Muscle of leg (tissue), 16 donors: ENCODE data around the gene RDH8. TPM values are rescaled to one million over a fixed set of nuclear protein-coding genes. Genes with fewer than 3 reads are reported as not detected.
A peak's percentile ranks its signal among the peaks of the same experiment; 100 is the strongest.

Experiments used
- DNase-seq: peaks from one replicate; pipeline ENCODE4 v3.0.0; 2013
- H3K27ac ChIP-seq: one replicate; pipeline ENCODE4 v1.5.1; 2013; ENCODE audit warnings: mild to moderate bottlenecking, low read length, control low read depth
- H3K27me3 ChIP-seq: one replicate; pipeline ENCODE4 v1.6.1; 2013; ENCODE audit warnings: low read length; ENCODE audit not compliant: control insufficient read depth, insufficient read depth
- H3K36me3 ChIP-seq: one replicate; pipeline ENCODE4 v1.6.1; 2013; ENCODE audit warnings: low read length; ENCODE audit not compliant: control insufficient read depth, insufficient read depth
- H3K4me1 ChIP-seq: one replicate; pipeline ENCODE4 v1.6.1; 2013; ENCODE audit warnings: low read length; ENCODE audit not compliant: control insufficient read depth, insufficient read depth
- H3K4me3 ChIP-seq: one replicate; pipeline ENCODE4 v1.5.1; 2013; ENCODE audit warnings: low read length, control low read depth
- H3K9me3 ChIP-seq: replicated peaks from 2 replicates; pipeline ENCODE4 v1.6.1; 2013; ENCODE audit warnings: low read depth, low read length; ENCODE audit not compliant: control insufficient read depth
- WGBS: methylation state at CpG from one replicate; pipeline ENCODE4 v1.1.5; 2013; ENCODE audit warnings: missing lambda C conversion rate; ENCODE audit not compliant: insufficient coverage; 5-methylcytosine and 5-hydroxymethylcytosine counted together
- long read RNA-seq, 11 donors: transcript quantifications; one replicate each; lab custom pipeline, GENCODE V29; 2026
- polyA plus RNA-seq, 8 donors: library from polyadenylated mRNA; unstranded; fragments of 120-200 nt; gene quantifications; one replicate each; pipeline versions ENCODE4 v1.2.1 to v1.2.3, GENCODE V29; 2013; ENCODE audit warnings: inconsistent platforms in 1 of 8, low replicate concordance in 1 of 8; ENCODE audit not compliant: insufficient read length in 8 of 8, insufficient read depth in 1 of 8
- total RNA-seq: library from RNA; stranded (reverse); fragments of 120-200 nt; gene quantifications from one replicate; pipeline ENCODE4 v1.2.4, GENCODE V29; 2013

RDH8 gene
- total RNA-seq = not detected
- not detected for polyA plus RNA-seq
- long read RNA-seq, donor 1 = 0 reads
- long read RNA-seq, donor 2 = 0 reads
- long read RNA-seq, donor 3 = 0 reads
- long read RNA-seq, donor 4 = 0 reads
- long read RNA-seq, donor 5 = 0 reads
- long read RNA-seq, donor 6 = 0 reads
- long read RNA-seq, donor 7 = 0 reads
- long read RNA-seq, donor 8 = 0 reads
- long read RNA-seq, donor 9 = 0 reads
- long read RNA-seq, donor 10 = 0 reads
- long read RNA-seq, donor 11 = 0 reads

- Histone ChIP-seq H3K36me3 (no peaks in the 10 kb centered on the region), H3K27ac (no peak within 1 kb of the TSS), H3K9me3 (no peaks in the 10 kb centered on the region), H3K27me3 (peaks cover 24% of the 10 kb centered on the region), H3K4me1 (peaks cover 30% of the 10 kb centered on the region), H3K4me3 (no peak within 1 kb of the TSS)
- DNase-seq = no peak
- WGBS = 63% methylated on average over 8 of the region's 10 CpGs
Measured at GRCh38 chr19:10013316-10013715, at the start of gene RDH8. Gene RDH8, plus strand, starts transcription at chr19:10013483. Its CDS starts 15 bp downstream, at chr19:10013498.

- Histone ChIP-seq H3K27ac (no peak overlapping the region), H3K4me3 (no peak overlapping the region), H3K36me3 (peaks cover 37% of the 10 kb centered on the region), H3K4me1 (peaks cover 3% of the 10 kb centered on the region), H3K27me3 (peaks cover 4% of the 10 kb centered on the region), H3K9me3 (no peaks in the 10 kb centered on the region)
- DNase-seq = no peak
- WGBS = 45% methylated on average over 10 of the region's 14 CpGs
Measured at GRCh38 chr19:9966024-9966423, 47.3 kb upstream of the RDH8 start.

GRCh38 chr19:9966448-9966847 is 46.8 kb upstream of the RDH8 start:
- WGBS = 25% methylated on average over 24 of the region's 29 CpGs
- no peak for DNase-seq
- Histone ChIP-seq H3K4me1 (peaks cover 4% of the 10 kb centered on the region), H3K36me3 (peaks cover 35% of the 10 kb centered on the region), H3K4me3 (no peak overlapping the region), H3K27ac (no peak overlapping the region), H3K9me3 (no peaks in the 10 kb centered on the region), H3K27me3 (peaks cover 4% of the 10 kb centered on the region)

- Histone ChIP-seq H3K27ac (no peak overlapping the region), H3K4me3 (no peak overlapping the region), H3K27me3 (peaks cover 4% of the 10 kb centered on the region), H3K36me3 (peaks cover 33% of the 10 kb centered on the region), H3K9me3 (no peaks in the 10 kb centered on the region), H3K4me1 (peaks cover 4% of the 10 kb centered on the region)
- no CpG with 5 or more reads among the region's 4 CpGs for WGBS
- DNase-seq = no peak
Measured at GRCh38 chr19:9967326-9967725, 46.0 kb upstream of the RDH8 start.

GRCh38 chr19:9968820-9969687 is 44.2 kb upstream of the RDH8 start:
- Histone ChIP-seq H3K9me3 (no peaks in the 10 kb centered on the region), H3K27ac (no peak overlapping the region), H3K4me3 (no peak overlapping the region), H3K36me3 (peaks cover 36% of the 10 kb centered on the region), H3K27me3 (peaks cover 4% of the 10 kb centered on the region), H3K4me1 (peaks cover 4% of the 10 kb centered on the region)
- WGBS = 72% methylated on average over 6 of the region's 8 CpGs
- no peak for DNase-seq

GRCh38 chr19:9969688-9969975 is 43.7 kb upstream of the RDH8 start:
- no peaks in the 10 kb centered on the region for H3K9me3 ChIP-seq
- peaks cover 4% of the 10 kb centered on the region for H3K4me1 ChIP-seq
- no peak overlapping the region for H3K27ac ChIP-seq
- H3K27me3 ChIP-seq = peaks cover 4% of the 10 kb centered on the region
- peaks cover 38% of the 10 kb centered on the region for H3K36me3 ChIP-seq
- WGBS = 66% methylated on average over 2 of the region's 2 CpGs
- no peak for DNase-seq
- no peak overlapping the region for H3K4me3 ChIP-seq

GRCh38 chr19:9970481-9970880 is 42.8 kb upstream of the RDH8 start:
- Histone ChIP-seq H3K9me3 (no peaks in the 10 kb centered on the region), H3K27me3 (peaks cover 4% of the 10 kb centered on the region), H3K27ac (no peak overlapping the region), H3K4me3 (no peak overlapping the region), H3K36me3 (peaks cover 38% of the 10 kb centered on the region), H3K4me1 (peaks cover 4% of the 10 kb centered on the region)
- WGBS = 81% methylated on average over 7 of the region's 8 CpGs
- no peak for DNase-seq

- peak; percentile 81 for DNase-seq
- H3K9me3 ChIP-seq = no peaks in the 10 kb centered on the region
- H3K4me3 ChIP-seq = no peak overlapping the region
- H3K27me3 ChIP-seq = peaks cover 2% of the 10 kb centered on the region
- H3K36me3 ChIP-seq = peaks cover 44% of the 10 kb centered on the region
- H3K27ac ChIP-seq = no peak overlapping the region
- H3K4me1 ChIP-seq = peaks cover 4% of the 10 kb centered on the region
- 47% methylated on average over 12 of the region's 15 CpGs for WGBS
Measured at GRCh38 chr19:9971166-9971897, 42.0 kb upstream of the RDH8 start.

GRCh38 chr19:9972103-9972502 is 41.2 kb upstream of the RDH8 start:
- 88% methylated on average over 4 of the region's 6 CpGs for WGBS
- no peak overlapping the region for H3K27ac ChIP-seq
- H3K4me1 ChIP-seq = peaks cover 4% of the 10 kb centered on the region
- peaks cover 49% of the 10 kb centered on the region for H3K36me3 ChIP-seq
- no peak for DNase-seq
- H3K27me3 ChIP-seq = no peaks in the 10 kb centered on the region
- H3K4me3 ChIP-seq = no peak overlapping the region
- H3K9me3 ChIP-seq = no peaks in the 10 kb centered on the region
